ENCODE measurements around the gene FANK1.

The FANK1 gene

GRCh38 chr10:125984346-125984745 is 88.0 kb downstream of the FANK1 start:
- DNase-seq (ENCODE audit: low spot score), result no peak
- in situ Hi-C loops (cut with MboI; ENCODE audit: low sequenced_read_pairs, unreplicated experiment), result loop anchor here (25.0 kb wide), 1 partner anchor 528 kb away; no protein-coding TSS in a partner anchor
- TF ChIP-seq, protein P1, sequence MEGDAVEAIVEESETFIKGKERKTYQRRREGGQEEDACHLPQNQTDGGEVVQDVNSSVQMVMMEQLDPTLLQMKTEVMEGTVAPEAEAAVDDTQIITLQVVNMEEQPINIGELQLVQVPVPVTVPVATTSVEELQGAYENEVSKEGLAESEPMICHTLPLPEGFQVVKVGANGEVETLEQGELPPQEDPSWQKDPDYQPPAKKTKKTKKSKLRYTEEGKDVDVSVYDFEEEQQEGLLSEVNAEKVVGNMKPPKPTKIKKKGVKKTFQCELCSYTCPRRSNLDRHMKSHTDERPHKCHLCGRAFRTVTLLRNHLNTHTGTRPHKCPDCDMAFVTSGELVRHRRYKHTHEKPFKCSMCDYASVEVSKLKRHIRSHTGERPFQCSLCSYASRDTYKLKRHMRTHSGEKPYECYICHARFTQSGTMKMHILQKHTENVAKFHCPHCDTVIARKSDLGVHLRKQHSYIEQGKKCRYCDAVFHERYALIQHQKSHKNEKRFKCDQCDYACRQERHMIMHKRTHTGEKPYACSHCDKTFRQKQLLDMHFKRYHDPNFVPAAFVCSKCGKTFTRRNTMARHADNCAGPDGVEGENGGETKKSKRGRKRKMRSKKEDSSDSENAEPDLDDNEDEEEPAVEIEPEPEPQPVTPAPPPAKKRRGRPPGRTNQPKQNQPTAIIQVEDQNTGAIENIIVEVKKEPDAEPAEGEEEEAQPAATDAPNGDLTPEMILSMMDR (IDR thresholded peaks at IDR 0.05; ENCODE audit: borderline replicate concordance, control extremely low read depth, extremely low read depth, insufficient read depth, missing control alignments), result no peak

DNA sequence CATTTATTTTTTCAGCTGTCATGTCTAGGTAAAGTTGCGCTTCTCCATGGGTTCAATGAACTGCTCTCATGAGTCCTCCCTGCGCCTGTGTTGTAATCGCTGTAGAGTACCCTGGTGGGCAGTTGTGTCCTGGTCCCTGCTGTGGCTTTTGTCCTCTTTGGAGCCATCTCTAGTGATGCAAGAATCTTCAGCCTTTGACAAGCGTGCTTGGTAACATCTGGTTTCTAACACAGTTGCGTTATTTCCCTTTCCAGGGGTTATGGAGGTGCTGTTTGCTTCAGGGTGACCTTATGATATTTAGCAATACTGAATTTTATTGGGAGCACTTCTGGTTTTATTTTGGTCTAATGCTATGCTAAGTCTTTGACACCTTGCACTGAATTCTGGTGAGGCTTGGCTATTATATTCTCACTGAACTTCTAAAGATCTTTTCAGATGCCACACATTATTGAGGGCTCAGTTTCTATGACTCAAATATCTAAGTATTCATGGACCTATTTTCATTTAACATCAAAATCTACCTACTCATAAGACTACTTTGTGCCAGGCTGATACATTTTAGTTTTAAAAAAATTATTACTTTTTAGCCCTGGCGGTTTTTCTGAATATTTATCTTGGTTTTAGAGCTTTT is 88.6 kb downstream of the FANK1 start:
- no peak for DNase-seq (ENCODE audit: low spot score)
- in situ Hi-C loops (cut with MboI; ENCODE audit: low sequenced_read_pairs, unreplicated experiment), result loop anchor here (25.0 kb wide), 1 partner anchor 527 kb away; no protein-coding TSS in a partner anchor
- TF ChIP-seq, protein P1 (IDR thresholded peaks at IDR 0.05; ENCODE audit: borderline replicate concordance, control extremely low read depth, extremely low read depth, insufficient read depth, missing control alignments), result no peak

GRCh38 chr10:125985557-125986240 is 89.3 kb downstream of the FANK1 start:
- in situ Hi-C loops (cut with MboI; ENCODE audit: low sequenced_read_pairs, unreplicated experiment), result loop anchor here (25.0 kb wide), 1 partner anchor 527 kb away; no protein-coding TSS in a partner anchor
- DNase-seq (ENCODE audit: low spot score), result no peak
- TF ChIP-seq, protein P1 (IDR thresholded peaks at IDR 0.05; ENCODE audit: borderline replicate concordance, control extremely low read depth, extremely low read depth, insufficient read depth, missing control alignments), result no peak

GRCh38 chr10:125989791-125990190 is 93.4 kb downstream of the FANK1 start:
- DNase-seq (ENCODE audit: low spot score), result no peak
- in situ Hi-C loops (cut with MboI; ENCODE audit: low sequenced_read_pairs, unreplicated experiment), result loop anchor here (25.0 kb wide), 1 partner anchor 523 kb away; no protein-coding TSS in a partner anchor
- TF ChIP-seq, protein P1 (IDR thresholded peaks at IDR 0.05; ENCODE audit: borderline replicate concordance, control extremely low read depth, extremely low read depth, insufficient read depth, missing control alignments), result no peak

DNA sequence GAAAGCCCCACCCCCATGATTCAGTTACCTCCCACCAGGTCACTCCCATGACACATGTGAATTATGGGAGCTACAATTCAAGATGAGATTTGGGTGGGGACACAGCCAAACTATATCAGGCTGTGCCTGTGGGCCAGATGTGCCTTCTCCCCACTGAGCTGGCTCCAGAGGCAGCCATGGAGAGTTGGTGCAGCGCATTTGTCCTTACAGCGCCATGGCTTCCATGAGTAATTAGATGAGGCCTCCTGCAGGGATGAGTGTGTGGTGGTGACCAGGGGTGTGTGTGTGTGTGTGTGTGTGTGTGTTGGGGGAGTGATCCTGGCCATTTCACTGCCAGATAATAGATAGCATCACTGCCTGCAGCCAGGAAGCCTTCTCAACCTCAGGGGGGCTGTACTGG is 94.6 kb downstream of the FANK1 start:
- in situ Hi-C loops (cut with MboI; ENCODE audit: low sequenced_read_pairs, unreplicated experiment), result loop anchor here (25.0 kb wide), 1 partner anchor 521 kb away; no protein-coding TSS in a partner anchor
- DNase-seq (ENCODE audit: low spot score), result no peak
- TF ChIP-seq, protein P1 (IDR thresholded peaks at IDR 0.05; ENCODE audit: borderline replicate concordance, control extremely low read depth, extremely low read depth, insufficient read depth, missing control alignments), result no peak

DNA sequence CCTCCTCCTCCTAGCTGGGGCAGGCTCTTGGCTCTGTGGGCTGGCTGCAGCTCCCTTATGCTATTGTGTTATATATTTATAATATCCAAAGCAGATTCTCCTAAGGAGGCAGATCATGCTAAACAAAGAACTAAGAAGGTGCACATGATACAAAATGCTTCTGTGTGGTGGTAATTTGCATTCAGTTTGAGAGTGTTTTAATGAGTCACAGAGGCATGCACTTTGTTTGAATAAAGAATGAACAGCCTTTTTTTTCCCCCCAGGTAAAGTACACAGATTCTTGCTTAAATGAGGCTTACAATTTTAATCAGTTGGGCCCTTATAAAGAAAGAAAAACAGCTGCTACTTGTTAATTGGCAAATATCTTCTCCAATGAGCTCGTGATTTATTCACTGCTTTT is 95.0 kb downstream of the FANK1 start:
- in situ Hi-C loops (cut with MboI; ENCODE audit: low sequenced_read_pairs, unreplicated experiment), result loop anchor here (25.0 kb wide), 1 partner anchor 521 kb away; no protein-coding TSS in a partner anchor
- no peak for DNase-seq (ENCODE audit: low spot score)

More for the DNA sequence above, 95.0 kb downstream of the FANK1 start:
- TF ChIP-seq, protein P1 (IDR thresholded peaks at IDR 0.05; ENCODE audit: borderline replicate concordance, control extremely low read depth, extremely low read depth, insufficient read depth, missing control alignments), result no peak

Data from GM13976 (cell line).